ENCODE data around the gene ANKRD11.

The ANKRD11 gene

GRCh38 chr16:89334988-89335802 lies 155.2 kb downstream of the ANKRD11 start:
- no peaks in the 10 kb centered on the region for H3K4me1 ChIP-seq (ENCODE audit: insufficient read depth, low read length, poor library complexity, severe bottlenecking)
- H3K9me2 ChIP-seq (replicated peaks; ENCODE audit: low read depth, low read length), result no peaks in the 10 kb centered on the region
- TF ChIP-seq CTCF (conservative IDR thresholded peaks at IDR 0.05; ENCODE audit: low read length) (no peak), EZH2phosphoT487 (IDR thresholded peaks at IDR 0.05; ENCODE audit: borderline replicate concordance) (no peak)
- H3F3A ChIP-seq (ENCODE audit: low read depth), result no peaks in the 10 kb centered on the region
- no peak overlapping the region for H2AFZ ChIP-seq (ENCODE audit: low read length)
- no peaks in the 10 kb centered on the region for H3K27me3 ChIP-seq (ENCODE audit: insufficient read depth, low read length, poor library complexity, severe bottlenecking)
- peaks cover 62% of the 10 kb centered on the region for H4K20me1 ChIP-seq (ENCODE audit: insufficient read depth, low read length, poor library complexity, severe bottlenecking)
- H3K4me2 ChIP-seq (ENCODE audit: low read depth, low read length, poor library complexity, severe bottlenecking), result no peak overlapping the region
- H3K4me3 ChIP-seq (ENCODE audit: low read length, poor library complexity, severe bottlenecking), result no peak overlapping the region
- peaks cover 92% of the 10 kb centered on the region for H3K79me2 ChIP-seq (ENCODE audit: insufficient read depth, low read length)
- H3K9me3 ChIP-seq (ENCODE audit: insufficient read depth, low read depth, low read length), result no peaks in the 10 kb centered on the region
- H3K9ac ChIP-seq (ENCODE audit: low read depth, low read length, poor library complexity, severe bottlenecking), result no peak overlapping the region
- H3K36me3 ChIP-seq (ENCODE audit: insufficient read depth, low read length), result no peaks in the 10 kb centered on the region

- H3K4me2 ChIP-seq (ENCODE audit: low read depth, low read length, poor library complexity, severe bottlenecking), result no peak overlapping the region
- no peaks in the 10 kb centered on the region for H3K9me2 ChIP-seq (replicated peaks; ENCODE audit: low read depth, low read length)
- no peak for TF ChIP-seq CTCF (conservative IDR thresholded peaks at IDR 0.05; ENCODE audit: low read length)
- no peak for TF ChIP-seq EZH2phosphoT487 (IDR thresholded peaks at IDR 0.05; ENCODE audit: borderline replicate concordance)
- no peak overlapping the region for H3K4me3 ChIP-seq (ENCODE audit: low read length, poor library complexity, severe bottlenecking)
- H3K27me3 ChIP-seq (ENCODE audit: insufficient read depth, low read length, poor library complexity, severe bottlenecking), result no peaks in the 10 kb centered on the region
- no peaks in the 10 kb centered on the region for H3K36me3 ChIP-seq (ENCODE audit: insufficient read depth, low read length)
- H3F3A ChIP-seq (ENCODE audit: low read depth), result no peaks in the 10 kb centered on the region
- no peak overlapping the region for H3K9ac ChIP-seq (ENCODE audit: low read depth, low read length, poor library complexity, severe bottlenecking)
- no peaks in the 10 kb centered on the region for H3K9me3 ChIP-seq (ENCODE audit: insufficient read depth, low read depth, low read length)
- peaks cover 90% of the 10 kb centered on the region for H3K79me2 ChIP-seq (ENCODE audit: insufficient read depth, low read length)
- H3K4me1 ChIP-seq (ENCODE audit: insufficient read depth, low read length, poor library complexity, severe bottlenecking), result no peaks in the 10 kb centered on the region
- H4K20me1 ChIP-seq (ENCODE audit: insufficient read depth, low read length, poor library complexity, severe bottlenecking), result peaks cover 58% of the 10 kb centered on the region
- H2AFZ ChIP-seq (ENCODE audit: low read length), result no peak overlapping the region
Measured at GRCh38 chr16:89334461-89334860, 155.9 kb downstream of the ANKRD11 start.

GRCh38 chr16:89334050-89334449 lies 156.3 kb downstream of the ANKRD11 start:
- H3K9ac ChIP-seq (ENCODE audit: low read depth, low read length, poor library complexity, severe bottlenecking), result no peak overlapping the region
- TF ChIP-seq EZH2phosphoT487 (IDR thresholded peaks at IDR 0.05; ENCODE audit: borderline replicate concordance) (no peak), CTCF (conservative IDR thresholded peaks at IDR 0.05; ENCODE audit: low read length) (no peak)

More at GRCh38 chr16:89334050-89334449, 156.3 kb downstream of the ANKRD11 start:
- Histone ChIP-seq H4K20me1 (ENCODE audit: insufficient read depth, low read length, poor library complexity, severe bottlenecking) (peaks cover 58% of the 10 kb centered on the region), H3K36me3 (ENCODE audit: insufficient read depth, low read length) (no peaks in the 10 kb centered on the region), H3K4me2 (ENCODE audit: low read depth, low read length, poor library complexity, severe bottlenecking) (no peak overlapping the region), H3K9me3 (ENCODE audit: insufficient read depth, low read depth, low read length) (no peaks in the 10 kb centered on the region), H3K4me3 (ENCODE audit: low read length, poor library complexity, severe bottlenecking) (no peak overlapping the region), H3K9me2 (replicated peaks; ENCODE audit: low read depth, low read length) (no peaks in the 10 kb centered on the region), H3F3A (ENCODE audit: low read depth) (no peaks in the 10 kb centered on the region), H3K4me1 (ENCODE audit: insufficient read depth, low read length, poor library complexity, severe bottlenecking) (no peaks in the 10 kb centered on the region), H3K27me3 (ENCODE audit: insufficient read depth, low read length, poor library complexity, severe bottlenecking) (no peaks in the 10 kb centered on the region), H3K79me2 (ENCODE audit: insufficient read depth, low read length) (peaks cover 90% of the 10 kb centered on the region), H2AFZ (ENCODE audit: low read length) (no peak overlapping the region)

Measured in Loucy (cell line).